HG02938 (cell line): Measurements from ENCODE around the gene TGFBI.

Experiments
- ATAC-seq: cut with Tn5 transposase; IDR thresholded peaks from one replicate; pipeline ENCODE4 v1.9.1; 2021; ENCODE audit warnings: mild to moderate bottlenecking, moderate library complexity; ENCODE audit not compliant: unreplicated experiment

Gene TGFBI

DNA sequence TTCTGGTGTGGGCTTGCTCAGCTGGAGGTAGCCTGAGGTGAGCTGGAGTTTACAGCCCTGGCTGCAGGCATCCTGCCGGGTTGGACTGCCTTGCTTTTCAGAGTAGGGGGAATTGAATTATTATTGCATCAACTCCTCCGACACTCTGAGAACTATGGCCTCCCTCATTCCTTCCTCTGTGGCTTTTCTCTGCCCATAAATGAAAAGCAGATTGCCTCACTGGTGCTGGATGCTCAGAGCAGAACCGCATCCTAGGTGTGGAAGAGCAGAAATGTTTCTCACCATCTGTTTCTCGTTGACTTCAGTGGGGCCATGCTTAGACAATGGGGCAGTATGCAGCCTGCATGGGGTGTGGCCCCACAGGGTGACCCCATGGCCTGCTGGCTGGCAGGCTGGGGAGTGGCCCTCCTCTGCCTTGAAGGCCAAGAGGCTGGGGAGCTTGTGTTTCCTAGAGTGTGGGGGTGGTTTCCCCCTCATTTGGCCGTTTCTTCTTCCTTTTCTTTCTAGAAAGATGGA lies 27.3 kb upstream of the TGFBI start:
- ATAC-seq = no peak

DNA sequence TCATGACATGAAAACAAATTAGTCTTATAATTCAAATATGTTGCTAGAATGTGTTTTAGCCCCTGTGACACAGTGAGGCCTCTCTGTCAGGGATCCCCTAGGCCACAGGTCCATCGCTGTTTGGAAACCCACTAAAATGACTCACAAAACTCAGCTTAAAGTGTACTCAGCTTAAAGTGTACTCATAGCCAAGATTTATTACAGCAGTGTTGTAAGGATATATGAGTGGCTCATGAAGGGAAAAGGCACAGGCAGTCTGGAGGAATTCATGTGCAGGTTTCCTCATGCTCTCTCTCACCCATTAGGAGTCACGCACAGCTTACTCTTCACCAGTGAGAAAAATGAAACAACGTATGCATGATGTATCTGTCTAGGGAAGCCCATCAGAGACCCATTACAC lies 24.4 kb upstream of the TGFBI start:
- no peak for ATAC-seq

DNA sequence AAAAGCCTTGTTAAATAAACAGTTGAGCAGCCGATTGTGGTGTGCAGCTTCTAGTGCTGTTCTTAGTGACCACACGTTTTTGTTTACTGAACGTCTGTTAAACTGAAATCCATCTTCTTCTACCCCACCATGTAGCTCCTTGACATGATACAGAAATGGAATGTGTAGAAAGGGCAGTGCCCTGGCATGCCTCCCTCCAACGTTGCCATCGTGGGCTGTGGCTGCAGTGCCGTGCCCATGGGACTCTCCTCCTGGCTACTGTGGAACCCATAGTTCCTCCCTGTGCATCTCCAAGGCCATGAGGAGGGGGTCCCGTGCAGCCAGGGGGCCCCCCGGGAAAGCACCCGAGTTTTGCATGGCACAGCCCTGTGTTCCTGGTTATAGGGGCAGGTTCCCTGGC lies 23.3 kb upstream of the TGFBI start:
- no peak for ATAC-seq

GRCh38 chr5:136006164-136006563 lies 22.6 kb upstream of the TGFBI start:
- no peak for ATAC-seq

DNA sequence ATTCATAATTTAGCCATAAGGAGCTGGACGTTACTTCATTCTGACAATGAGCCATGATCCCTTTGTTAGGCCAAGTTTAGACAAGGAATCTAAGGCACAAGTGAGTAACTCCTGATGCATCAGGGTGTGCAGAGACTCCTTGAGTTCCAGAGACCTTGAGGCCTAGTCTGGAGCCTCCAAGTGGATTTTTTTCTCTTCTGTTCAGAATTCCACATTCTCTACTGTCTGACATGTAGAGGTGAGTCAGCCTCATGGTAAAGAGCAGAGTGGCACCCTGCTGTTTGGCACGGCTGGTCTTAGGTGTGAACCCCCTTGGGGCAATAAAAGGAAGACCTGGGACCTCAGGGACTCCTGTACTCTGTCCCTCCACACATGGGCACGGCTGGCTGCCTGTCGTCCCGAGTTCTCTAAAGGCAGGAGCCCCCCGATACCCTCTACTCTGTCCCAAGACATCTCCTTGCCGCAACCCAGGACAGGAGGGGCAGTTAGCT lies 22.0 kb upstream of the TGFBI start:
- no peak for ATAC-seq

GRCh38 chr5:136007271-136007670 lies 21.5 kb upstream of the TGFBI start:
- no peak for ATAC-seq

GRCh38 chr5:136011414-136012001 lies 17.3 kb upstream of the TGFBI start:
- no peak for ATAC-seq

GRCh38 chr5:136012041-136012804 lies 16.6 kb upstream of the TGFBI start:
- ATAC-seq = no peak

DNA sequence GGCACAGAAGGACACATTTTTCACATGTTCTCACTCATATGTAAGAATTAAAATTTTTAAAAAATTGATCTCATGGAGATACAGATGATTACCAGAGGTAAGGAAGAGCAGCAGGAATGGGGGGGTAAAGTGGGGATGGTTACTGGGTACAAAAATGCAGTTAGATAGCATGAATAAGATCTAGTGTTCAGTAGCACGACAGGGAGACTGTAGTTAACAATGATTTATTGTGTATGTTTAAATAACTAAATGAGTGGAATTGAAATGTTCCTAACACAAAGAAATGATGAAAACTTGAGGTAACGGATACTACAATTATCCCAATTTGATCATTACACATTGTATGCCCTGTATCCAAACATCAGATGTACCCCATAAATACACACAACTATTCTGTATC lies 15.2 kb upstream of the TGFBI start:
- no peak for ATAC-seq

DNA sequence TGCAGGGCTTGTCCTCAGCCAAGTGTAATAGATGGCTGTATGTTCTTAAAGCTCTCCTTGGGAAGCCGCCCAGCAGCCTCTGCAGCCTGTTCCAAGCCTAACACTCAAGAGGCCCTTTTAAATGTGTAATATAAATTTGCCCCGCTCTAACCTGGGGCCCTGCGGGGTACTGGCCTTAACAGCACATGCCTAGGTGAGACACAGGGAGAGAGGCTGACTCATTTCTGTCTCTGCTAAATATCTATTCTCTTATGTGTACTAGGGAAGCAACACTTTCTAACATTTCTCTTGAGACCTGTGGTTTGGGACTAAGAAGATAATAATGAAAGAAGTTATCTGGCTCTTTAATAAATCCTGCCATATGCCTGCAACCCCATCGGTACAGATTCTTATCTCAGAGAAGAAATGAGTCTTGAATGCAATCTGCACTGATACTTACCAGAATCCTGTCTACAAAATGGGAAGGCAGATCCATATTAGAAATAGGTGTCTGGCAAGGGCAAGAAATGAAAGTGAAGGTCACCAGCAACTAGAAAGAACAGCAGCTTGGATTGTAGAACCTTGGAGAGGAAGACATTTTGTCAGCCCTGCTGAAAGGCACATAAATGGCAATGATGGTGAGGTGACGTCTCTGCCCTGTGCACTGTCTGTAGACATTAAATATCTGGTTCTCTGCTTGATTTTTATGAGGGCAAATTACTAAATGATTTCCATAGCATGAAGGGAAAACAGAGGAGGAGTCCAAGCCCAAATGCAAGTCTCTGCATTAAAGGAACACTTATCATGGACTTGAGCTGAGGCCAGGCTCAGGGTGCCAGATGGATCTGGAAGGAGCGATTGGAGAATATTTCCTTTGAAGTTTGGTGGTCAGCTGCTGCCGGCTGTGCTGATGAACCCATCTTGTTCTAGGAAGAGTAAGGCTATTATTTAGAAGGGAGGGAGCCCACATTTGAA lies 14.5 kb upstream of the TGFBI start:
- no peak for ATAC-seq

DNA sequence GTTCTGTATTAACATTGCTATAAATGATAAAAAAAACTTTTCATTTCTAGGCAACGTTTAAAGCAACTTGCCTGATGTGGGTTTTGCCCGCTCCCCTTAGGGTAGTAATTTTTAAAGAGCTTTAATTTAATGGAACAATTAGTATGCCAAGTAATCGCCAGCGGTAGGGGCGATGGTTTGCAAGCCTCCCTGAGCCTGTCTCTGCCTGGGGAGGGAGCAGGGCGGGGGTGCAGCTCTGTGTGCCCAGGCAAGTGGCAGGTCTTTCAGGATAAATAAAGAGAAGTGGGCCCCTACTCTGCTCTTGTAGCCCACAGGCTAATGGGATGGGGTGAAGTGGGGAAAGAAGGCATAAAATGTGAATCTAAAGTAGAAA lies 13.8 kb upstream of the TGFBI start:
- ATAC-seq = no peak

DNA sequence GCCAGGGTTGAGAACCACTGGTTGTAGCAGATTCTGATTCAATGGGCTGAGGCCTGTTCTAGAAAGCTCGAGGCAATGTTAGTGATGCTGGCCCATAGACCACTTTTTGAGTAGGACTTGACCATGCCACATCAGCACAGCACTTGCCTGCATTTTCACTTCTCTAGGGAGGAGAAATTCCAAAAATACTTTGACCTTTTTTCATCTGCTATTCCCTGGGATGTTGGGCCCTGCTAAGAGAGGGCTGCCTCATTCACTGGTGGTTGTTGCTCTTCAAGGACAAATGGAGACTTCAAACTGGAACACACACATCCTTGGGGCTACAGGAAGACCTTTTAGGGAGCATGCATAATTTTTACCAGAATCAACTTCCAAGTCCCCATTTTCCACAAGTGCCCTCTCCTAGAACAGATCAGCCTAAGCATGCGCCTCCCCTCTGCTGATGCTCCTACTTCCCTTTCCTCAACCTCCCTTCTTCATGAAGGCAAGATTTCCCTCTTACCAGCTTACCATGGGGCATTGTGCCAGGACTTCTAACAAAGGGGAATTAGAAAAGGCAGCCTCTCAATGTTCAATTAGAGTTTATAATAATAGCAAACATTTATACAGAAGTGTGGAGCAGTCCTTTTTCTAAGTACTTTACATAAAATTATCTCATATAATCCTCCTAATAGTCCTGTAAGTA lies 12.7 kb upstream of the TGFBI start:
- ATAC-seq = no peak

GRCh38 chr5:136016945-136017530 lies 11.8 kb upstream of the TGFBI start:
- no peak for ATAC-seq

DNA sequence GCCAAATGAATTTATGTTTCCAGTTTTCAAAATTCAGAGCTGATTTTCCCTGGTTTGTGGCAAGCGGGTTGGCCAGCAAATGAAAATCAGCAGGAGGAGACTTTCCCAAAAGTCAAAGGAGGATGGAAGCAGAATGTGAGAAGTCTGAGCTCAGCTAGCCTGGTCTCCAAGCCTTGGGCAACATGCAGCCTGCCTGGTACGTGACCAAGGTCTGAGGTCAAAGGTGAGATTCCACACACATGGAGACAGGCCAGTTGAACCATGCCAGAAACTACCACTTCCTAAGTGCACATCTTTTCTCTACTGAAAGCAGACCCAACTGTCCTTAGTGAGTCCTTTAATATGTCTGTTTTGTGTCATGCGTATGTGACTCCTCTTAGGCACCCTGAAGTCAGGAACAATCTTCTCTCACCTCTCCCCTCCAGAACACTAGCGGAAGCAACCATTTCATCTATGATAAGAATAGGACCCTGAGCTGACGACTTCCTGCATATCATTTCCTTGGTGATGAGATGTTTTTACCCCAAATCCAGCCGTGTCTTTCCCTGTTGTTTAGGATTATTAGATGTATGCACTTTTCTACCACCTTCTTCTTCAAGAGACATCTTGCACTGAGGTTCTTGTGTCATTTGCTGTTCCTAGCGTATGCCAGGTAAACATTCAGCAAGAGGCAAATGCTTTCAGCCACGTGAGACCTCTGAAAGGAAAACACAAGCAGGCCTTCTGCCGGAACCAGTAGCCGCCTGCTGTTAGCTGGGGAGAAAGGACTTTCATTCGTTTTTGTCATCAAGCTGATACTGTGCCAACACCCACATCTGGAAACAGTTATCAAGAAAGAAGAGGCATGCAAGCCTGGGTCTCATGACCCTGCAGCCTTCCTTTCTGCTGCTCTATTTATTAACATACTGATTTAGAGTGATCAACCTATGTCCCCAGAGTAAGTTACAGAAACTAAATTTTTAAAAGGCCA lies 9.7 kb upstream of the TGFBI start:
- ATAC-seq = no peak

DNA sequence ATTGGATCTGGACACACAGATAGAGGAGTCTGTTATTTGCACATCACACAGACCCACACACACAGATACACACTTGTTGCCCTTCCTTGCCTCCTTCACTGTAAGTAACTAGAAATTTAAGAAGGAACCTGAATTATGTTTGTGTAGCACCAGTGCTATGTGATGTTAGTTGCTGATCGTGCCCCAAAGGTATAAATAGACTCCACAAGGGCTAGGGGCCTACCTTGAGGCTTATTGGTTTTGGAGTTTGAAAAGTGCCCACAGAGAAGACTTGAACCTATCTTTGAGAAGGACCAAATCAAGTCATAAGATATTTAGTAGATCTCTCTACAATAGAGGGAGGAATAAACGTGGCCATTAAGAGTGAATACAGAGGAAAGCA lies 8.8 kb upstream of the TGFBI start:
- ATAC-seq = no peak

DNA sequence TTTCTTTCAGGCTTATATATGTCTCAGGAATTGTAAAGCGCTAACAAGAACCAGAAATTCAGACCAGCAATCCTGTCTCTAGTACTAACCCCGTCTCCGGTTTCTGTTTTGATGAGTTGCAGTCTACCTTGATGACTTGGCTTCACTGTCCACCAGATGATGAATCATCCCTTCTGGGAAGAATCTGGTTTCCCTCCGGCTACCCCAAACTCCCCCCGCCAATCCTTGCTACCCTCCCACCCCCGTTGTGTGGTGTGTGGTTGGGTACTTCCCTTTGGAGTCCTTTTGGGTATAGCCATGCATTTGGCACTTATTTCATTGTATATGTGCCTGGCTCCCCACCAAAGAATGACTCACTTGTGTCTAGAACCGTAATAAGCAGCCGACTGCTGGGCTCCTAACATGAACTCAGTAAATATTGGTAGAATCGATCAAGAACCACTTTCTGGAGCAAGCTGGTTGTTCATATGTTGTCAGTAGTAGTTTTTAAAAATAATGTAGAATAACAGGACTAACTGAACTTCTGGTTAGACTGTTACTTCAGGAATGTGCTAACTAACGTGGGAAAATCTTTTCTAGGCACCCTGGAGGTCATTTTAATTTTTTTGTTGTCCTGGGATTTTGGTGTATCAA lies 8.3 kb upstream of the TGFBI start:
- no peak for ATAC-seq

GRCh38 chr5:136021016-136021405 lies 7.8 kb upstream of the TGFBI start:
- no peak for ATAC-seq

- no peak for ATAC-seq
These were observed 5.8 kb upstream of the TGFBI start for GRCh38 chr5:136022965-136023364.
